Activated CD4-positive, CD25-positive, alpha-beta regulatory T cell treated with anti-CD3 and anti-CD28 coated beads, Interleukin-2, amount 50 U/mL, for 72 hours (primary cell): ENCODE results near the gene TSACC.
"Not testable (repeated sequence)": the region's sequence is repeated elsewhere in the genome, so short reads cannot be mapped to it uniquely, and the experiment has no call there.

Experiments
- DNase-seq: peaks from one replicate; pipeline ENCODE4 v3.0.0; 2021

Gene TSACC

DNA sequence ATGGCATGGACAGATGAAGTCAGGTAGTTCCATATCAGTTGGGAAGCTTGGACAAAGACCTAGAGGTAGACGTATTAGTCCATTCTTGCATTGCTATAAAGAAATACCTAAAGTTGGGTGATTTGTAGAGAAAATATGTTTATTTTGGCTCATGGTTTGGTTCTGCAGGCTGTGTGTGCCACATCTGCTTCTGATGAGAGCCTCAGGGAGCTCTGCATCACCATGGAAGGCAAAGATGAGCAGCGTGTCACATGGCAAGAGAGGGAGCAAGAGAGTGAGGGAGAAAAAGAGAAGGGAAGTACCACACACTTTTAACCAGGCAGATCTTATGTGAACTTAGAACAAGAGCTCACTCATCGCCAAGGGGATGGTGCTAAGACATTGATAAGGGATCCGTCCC is 9.0 kb downstream of the TSACC start:
- no peak for DNase-seq

- DNase-seq: not testable (repeated sequence)
Measured at GRCh38 chr1:156352481-156352880, 14.2 kb downstream of the TSACC start.

DNA sequence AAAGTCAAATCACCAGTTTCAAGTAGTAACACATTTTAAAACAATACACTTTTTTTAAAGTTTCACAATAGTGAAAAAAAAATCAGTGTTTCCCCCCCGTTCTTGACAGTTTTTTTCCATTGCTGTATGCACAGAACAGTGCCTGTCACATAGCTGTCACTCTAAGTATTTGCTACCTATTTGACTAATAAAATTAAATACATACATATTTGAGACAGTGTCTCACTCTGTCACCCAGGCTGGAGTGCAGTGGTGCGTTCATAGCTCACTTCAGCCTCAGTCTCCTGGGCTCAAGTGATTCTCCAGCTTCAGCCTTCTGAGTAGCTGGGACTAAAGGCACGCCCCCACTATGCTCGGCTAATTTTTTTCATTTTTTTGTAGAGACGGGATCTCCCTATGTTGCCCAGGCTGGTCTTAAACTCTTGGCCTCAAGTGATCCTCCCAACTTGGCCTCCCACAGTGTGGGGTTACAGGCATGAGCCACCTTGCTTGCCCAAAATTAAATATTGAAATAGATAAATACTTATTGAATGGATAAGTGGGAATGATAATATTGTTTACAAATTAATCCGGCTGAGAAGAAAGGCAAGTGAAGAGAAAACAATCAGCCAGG is 18.0 kb downstream of the TSACC start:
- no peak for DNase-seq

GRCh38 chr1:156356875-156357534 is 18.7 kb downstream of the TSACC start:
- peak; percentile 55 for DNase-seq

DNA sequence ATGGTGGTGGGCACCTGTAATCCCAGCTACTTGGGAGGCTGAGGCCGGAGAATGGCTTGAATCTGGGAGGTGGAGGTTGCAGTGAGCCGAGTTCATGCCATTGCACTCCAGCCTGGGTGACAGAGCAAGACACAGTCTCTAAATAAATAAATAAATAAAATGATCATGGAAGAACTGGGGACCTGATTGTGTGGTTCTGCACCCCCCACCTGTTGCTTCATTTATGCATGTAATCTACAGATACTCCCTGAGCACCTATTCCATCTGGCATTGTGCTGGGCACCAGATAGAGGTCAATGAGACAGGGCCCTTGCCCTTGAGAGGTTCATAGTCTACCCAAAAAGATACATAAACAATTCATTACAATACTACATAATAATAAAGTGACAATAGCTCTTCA is 19.7 kb downstream of the TSACC start:
- no peak for DNase-seq

- DNase-seq: no peak
Measured at GRCh38 chr1:156358641-156359040, 20.3 kb downstream of the TSACC start.

DNA sequence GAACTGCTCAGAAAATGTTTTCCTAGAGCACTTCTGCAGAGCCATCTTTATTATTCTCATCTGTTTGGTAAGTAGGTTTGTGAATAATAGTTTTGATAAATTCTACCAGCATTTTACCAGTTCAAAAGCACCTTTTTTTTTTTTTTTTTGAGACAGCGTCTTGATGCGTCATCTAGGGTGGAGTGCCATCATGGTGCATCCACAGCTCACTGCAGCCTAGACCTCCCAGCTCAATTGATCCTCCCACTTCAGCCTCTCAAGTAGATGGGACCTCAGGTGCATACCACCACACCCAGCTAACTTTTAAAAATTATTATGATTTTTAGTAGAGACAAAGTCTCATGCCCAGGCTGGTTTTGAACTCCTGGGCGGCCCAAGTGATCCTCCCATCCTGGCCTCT is 20.9 kb downstream of the TSACC start:
- no peak for DNase-seq

- DNase-seq: no peak
Measured at GRCh38 chr1:156359973-156360372, 21.6 kb downstream of the TSACC start.

DNA sequence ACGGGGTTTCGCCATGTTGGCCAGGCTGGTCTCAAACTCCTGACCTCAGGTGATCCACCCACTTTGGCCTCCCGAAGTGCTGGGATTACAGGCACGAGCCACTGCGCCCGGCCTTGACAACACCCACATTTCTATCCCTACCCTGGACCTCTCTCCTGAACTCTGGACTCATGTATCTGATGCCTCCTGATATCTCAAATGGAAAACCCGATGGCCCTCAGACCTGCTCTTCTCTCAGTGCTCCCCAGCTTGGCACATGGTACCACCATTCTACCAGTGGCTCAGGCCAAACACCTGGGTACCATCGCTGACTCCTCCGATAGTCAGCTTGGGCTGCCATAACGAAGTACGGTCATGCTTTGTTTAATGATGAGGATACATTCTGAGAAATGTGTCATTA is 22.2 kb downstream of the TSACC start:
- DNase-seq: no peak

DNA sequence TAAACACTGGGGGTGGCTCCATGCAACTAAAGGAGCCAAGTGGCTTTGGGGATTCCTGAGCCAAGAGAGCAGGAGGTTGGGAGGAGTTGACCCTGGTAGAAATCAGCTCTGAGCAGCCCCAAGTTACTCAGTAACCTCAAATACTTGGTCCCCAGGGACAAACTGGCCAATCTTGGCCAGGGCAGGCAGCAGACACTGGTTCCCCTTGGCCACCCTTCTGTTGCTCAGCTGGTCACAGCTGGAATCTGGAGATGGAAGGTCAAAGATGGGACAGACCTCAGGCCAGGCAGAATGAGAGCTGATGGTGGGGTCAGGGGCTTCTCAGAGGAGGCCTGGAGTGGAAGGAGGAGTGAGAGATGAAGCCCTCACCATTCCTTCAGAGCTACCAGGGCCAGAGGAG is 27.4 kb downstream of the TSACC start:
- no peak for DNase-seq

- DNase-seq: no peak
Measured at GRCh38 chr1:156366378-156367166, 28.2 kb downstream of the TSACC start.

DNA sequence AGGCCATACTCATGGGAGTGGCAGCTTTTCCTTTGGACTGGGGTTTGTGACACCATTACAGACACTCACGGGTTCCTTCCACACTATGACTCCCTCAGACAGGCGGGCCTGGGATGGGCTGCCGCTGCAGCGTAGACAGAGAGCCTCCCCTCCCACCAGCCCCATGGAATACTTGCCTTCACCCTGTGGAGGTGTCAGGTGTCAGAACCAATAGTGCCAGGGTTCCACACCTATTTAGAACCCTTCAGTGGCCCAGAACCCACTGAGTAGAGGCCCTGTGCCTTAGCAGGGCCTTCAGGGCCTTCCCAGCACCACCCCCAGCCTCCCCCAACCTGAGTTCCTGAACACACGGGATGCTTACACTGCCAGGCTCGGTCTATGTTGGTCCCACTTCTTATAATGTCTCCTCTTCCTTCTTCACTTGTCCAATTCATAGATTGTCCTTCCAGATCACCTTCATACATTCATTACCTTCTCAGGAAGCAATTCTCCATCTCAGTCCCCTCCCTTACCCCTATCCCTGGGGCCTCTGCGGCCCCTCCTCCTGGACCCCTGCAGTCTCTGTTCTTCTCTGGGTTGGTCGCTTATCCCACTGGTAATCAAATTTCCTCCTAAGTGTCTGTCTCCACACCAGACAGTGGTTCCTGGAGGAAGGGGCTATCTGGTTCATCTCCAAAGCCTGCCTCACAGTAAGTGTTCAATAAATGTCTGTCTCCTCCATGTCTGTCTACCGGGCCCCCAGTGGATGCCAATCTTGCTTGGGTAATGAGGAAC is 29.2 kb downstream of the TSACC start:
- DNase-seq: no peak

GRCh38 chr1:156368157-156368658 is 29.9 kb downstream of the TSACC start:
- no peak for DNase-seq

- no peak for DNase-seq
Measured at GRCh38 chr1:156368889-156369684, 30.8 kb downstream of the TSACC start, which contains the start of gene RHBG. Gene RHBG (plus strand): TSS chr1:156369211. CDS start chr1:156369250, 39 bp downstream.

DNA sequence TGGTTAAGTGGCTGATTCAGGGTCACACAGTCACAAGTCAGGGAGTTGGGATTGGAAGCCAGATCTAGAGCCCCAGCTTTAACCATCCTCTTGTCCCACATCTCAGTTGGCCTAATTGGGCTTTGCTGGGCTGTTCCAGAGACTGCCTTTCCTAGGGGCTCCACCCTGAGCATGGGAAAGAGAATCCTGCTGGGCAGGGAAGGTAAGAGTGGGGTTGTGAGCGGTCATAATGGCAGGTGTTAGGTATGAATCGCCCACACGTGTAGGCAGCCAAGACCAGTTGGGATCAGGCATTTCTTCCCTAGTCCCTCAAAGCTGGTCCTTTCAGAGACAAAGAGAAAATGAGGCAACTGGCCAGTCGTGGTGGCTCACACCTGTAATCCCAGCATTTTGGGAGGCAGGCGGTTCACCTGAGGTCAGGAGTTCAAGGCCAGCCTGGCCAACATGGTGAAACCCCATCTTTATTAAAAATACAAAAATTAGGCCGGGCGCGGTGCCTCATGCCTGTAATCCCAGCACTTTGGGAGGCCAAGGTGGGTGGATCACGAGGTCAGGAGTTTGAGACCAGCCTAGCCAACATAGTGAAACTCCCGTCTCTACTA is 31.5 kb downstream of the TSACC start:
- DNase-seq: not testable (repeated sequence)

DNA sequence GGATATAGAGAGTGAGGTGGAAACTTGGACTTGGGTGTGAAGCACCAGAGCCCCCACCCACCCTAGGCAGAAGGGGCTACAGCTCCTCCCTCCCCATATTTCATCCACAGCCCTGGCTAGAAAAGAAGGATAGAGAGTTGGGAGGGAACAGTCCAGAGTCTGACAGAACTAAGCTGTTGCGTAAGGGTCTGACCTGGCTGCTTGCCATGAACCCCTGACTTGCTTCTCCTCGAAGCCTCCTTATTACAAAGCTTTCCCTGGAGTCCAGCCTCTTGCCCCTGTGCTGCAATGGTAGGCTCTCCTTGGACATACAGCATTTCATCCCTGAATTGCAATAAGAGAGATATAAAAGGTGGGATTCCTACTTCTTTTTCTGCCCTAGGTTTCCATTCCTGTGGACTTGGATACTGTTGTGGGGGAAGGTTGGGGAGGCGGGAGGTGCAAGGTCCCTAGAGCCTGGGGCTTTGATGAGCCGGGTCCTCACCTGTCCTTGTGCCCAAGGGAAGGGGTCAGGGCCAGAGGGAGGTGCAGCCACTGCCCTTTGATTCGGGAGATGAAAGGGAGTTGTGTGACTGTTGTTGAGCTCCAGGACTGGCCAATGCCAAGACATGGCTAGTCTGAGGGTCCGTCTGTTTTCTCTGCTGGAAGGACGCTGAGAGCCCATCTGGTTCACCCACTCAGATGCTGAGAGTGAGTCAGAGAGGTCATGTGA is 33.4 kb downstream of the TSACC start:
- no peak for DNase-seq

GRCh38 chr1:156372265-156372586 is 33.9 kb downstream of the TSACC start:
- no peak for DNase-seq

DNA sequence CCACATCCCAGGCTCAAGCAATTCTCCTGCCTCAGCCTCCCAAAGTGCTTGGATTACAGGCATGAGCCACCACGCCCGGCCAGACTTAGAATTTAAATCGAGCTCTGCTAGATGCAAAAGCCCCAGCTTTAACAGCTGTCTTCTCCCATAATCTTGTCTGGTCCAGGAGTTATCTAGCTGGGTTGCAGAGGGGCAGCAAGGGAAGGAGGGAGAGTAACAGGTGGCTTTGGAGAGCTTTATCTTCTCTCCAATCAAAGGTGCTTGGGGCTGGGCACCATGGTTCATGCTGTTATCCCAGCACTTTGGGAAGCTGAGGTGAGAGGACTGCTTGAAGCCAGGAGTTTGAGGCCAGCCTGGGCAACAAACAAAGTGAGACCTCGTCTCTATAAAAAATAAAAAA is 34.5 kb downstream of the TSACC start:
- no peak for DNase-seq

DNA sequence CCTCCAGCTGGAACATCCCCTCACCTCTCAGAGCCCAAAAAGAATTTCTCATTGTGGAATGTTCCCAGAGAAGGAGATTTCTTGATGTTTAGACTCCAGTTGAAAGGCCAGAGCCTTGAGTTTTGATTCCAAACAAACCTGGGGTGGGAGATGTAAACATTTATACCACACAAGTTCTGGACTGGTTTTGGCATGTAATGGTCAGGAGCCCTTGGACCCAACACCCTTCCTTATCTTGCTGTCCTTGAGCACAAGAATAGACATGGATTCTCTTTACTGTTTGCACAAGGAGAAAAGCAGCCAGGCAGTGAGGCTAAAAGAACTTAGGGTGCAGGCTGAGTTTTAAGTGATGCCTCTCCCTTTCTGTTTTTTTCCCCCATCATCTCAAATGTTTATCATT is 35.2 kb downstream of the TSACC start:
- no peak for DNase-seq

DNA sequence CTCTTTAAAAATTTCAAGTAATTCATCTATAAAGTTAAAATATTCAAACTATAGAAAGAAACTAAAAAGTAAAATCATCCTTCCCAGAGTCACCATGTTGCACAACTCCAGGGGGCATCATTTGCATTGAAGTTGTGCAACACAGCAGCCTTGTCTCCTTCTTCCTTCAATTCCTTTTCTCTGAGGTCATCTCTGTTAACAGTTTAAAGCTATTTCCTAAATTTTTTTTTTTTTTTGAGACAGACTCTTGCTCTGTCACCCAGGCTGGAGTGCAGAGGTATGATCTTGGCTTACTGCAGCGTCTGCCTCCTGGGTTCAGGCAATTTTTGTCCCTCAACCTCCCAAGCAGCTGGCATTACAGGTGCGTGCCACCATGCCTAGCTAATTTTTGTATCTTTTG is 37.8 kb downstream of the TSACC start:
- no peak for DNase-seq
